ENCODE data around the gene TCF7L2. TPM values are rescaled to one million over a fixed set of nuclear protein-coding genes. Genes with fewer than 3 reads are reported as not detected.

The TCF7L2 gene
- total RNA-seq, 2 experiments from 2014 or later: 0.65 to 0.67 TPM

GRCh38 chr10:112960151-112960681, 10.2 kb downstream of the TCF7L2 start:
- POLR2A ChIA-PET: no interaction called here

GRCh38 chr10:112961609-112962008, 11.6 kb downstream of the TCF7L2 start:
- ChIA-PET CTCF (interaction anchor here (0.5 kb wide), 1 partner anchor 163 kb away, joined by 3 read pairs; no protein-coding TSS in a partner anchor), POLR2A (no interaction called here)

More at GRCh38 chr10:112960151-112960681, 10.2 kb downstream of the TCF7L2 start:
- CTCF ChIA-PET: no interaction called here

GRCh38 chr10:112962343-112962742, 12.3 kb downstream of the TCF7L2 start:
- CTCF ChIA-PET: no interaction called here
- POLR2A ChIA-PET: no interaction called here

DNA sequence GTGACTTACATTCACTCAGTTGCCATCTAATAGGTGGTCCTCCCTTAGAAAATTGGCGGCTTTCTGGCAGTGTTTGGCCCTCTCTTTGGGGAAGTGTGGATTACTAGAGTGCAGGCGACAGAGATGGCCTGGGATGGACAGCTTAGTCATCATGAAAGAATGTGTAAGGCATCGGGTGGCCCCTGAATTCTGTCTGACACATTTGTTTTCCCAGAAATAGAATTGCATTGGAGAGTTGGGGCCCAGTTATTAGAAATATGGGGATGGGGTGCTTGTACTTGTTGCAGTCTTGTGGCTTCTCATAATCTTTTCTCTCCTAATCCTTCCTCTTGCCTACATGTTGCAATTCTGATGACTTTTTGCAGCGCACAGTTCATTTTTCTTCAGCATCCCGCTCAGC, 13.8 kb downstream of the TCF7L2 start:
- POLR2A ChIA-PET: no interaction called here
- CTCF ChIA-PET: no interaction called here

DNA sequence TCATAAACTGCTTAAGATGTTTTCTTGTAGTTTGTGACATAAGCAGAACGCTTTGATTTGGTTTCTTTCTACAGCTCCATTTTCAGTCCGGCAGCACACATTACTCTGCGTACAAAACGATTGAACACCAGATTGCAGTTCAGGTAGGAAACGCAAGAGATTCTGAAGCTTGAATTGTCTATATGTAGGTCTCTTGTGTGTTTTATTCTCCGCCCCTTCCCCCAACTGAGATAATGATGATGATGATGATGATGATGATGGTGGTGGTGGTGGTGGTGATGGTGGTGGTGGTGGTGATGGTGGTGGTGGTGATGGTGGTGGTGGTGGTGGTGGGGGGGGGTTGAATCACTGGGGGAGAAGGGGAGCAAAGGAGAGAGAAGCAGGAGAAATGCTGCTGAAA, 14.4 kb downstream of the TCF7L2 start:
- CTCF ChIA-PET: no interaction called here
- POLR2A ChIA-PET: no interaction called here

- CTCF ChIA-PET: interaction anchor here (0.7 kb wide), 1 partner anchor 135 kb away, joined by 6 read pairs; no protein-coding TSS in a partner anchor
Observed at GRCh38 chr10:112966194-112966855, 16.3 kb downstream of the TCF7L2 start.

GRCh38 chr10:112967200-112967599, 17.2 kb downstream of the TCF7L2 start:
- POLR2A ChIA-PET: no interaction called here
- CTCF ChIA-PET: interaction anchor here (0.7 kb wide), 1 partner anchor 134 kb away, joined by 6 read pairs; no protein-coding TSS in a partner anchor

More at GRCh38 chr10:112966194-112966855, 16.3 kb downstream of the TCF7L2 start:
- POLR2A ChIA-PET: no interaction called here

- ChIA-PET CTCF (no interaction called here), POLR2A (no interaction called here)
Observed at GRCh38 chr10:112969131-112969530, 19.1 kb downstream of the TCF7L2 start.

GRCh38 chr10:112969542-112969941, 19.5 kb downstream of the TCF7L2 start:
- POLR2A ChIA-PET: no interaction called here
- CTCF ChIA-PET: no interaction called here

DNA sequence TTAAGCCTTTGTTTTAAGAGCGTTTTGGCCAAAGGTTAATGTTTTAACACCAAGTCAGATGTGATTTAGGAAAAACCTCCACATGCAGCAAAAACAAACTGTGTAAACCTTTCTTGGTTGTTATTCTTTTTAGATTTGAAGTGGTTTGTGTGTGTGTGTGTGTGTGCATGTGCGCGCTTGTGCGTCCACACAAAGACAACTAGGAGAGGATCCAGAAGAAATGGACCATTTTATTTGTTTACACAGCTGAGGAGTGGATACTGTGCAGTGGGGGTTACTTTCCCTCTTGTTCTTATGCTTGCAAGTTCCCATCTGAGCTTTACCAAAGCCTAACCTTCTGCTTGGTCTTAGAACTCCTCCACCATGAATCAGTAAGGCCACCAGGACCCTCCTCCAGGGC, 20.0 kb downstream of the TCF7L2 start:
- ChIA-PET POLR2A (no interaction called here), CTCF (no interaction called here)

DNA sequence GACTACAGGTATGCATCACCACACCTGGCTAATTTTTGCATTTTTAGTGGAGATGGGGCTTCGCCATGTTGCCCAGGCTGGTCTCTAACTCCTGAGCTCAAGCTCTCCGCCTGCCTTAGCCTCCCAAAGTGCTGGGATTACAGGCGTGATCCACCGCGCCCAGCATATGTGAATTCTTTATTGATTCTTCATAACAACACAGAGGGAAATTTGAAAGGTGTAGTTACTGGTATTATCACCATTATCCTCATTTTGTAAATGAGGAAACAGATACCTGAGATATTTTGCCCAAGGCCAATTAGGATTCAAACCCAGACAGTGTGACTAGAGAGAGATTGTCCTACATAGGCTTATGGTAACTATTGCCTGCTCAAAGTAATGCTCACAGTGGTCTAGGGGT, 22.6 kb downstream of the TCF7L2 start:
- CTCF ChIA-PET: no interaction called here
- POLR2A ChIA-PET: no interaction called here

GRCh38 chr10:112973046-112973445, 23.0 kb downstream of the TCF7L2 start:
- ChIA-PET POLR2A (no interaction called here), CTCF (no interaction called here)

GRCh38 chr10:112973805-112974204, 23.8 kb downstream of the TCF7L2 start:
- ChIA-PET POLR2A (no interaction called here), CTCF (no interaction called here)

- CTCF ChIA-PET: interaction anchor here (1.3 kb wide), 1 partner anchor 12 kb away, joined by 3 read pairs; no protein-coding TSS in a partner anchor
- POLR2A ChIA-PET: no interaction called here
Observed at GRCh38 chr10:112977426-112977898, 27.4 kb downstream of the TCF7L2 start.

DNA sequence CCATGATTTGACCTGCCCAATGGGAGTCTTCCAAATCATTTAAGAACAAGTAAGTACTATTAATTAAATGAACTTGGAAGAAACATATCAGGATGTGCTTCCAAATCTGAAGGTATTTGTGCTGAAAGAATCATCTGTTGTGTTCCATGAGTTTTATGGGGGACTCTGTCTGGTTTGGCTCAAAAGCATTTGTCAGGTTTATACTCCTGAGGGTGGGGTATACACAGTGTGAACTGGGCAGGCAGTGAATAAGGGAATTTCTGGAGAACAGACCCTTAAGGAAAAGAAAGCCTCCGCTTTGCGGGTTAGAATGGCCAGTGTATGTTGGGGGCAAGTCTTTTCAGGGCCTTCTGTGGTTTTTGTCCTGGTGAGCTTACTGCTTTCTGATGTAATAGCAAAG, 29.9 kb downstream of the TCF7L2 start:
- POLR2A ChIA-PET: no interaction called here
- CTCF ChIA-PET: no interaction called here

DNA sequence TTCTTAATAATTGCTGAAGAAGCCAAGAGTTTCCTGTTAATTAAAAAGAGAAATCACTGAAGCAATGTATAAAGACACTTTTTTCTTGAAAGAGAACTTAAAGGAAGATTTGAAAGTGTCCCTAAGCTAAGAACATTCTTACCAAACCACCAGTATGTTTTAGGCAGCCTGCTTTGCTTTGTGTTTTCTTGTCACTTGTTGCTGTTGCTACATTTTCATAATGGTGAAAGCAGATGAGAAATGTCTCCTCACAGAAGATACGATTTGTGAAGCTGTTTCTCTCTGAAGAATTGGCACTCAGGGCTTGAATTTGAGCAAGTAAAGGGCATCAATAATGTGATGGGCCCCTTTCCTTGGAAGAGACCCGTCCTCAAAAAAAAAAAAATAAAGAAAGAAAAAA, 30.9 kb downstream of the TCF7L2 start:
- ChIA-PET CTCF (no interaction called here), POLR2A (no interaction called here)

- CTCF ChIA-PET: no interaction called here
Observed at GRCh38 chr10:112981553-112981952, 31.5 kb downstream of the TCF7L2 start.

DNA sequence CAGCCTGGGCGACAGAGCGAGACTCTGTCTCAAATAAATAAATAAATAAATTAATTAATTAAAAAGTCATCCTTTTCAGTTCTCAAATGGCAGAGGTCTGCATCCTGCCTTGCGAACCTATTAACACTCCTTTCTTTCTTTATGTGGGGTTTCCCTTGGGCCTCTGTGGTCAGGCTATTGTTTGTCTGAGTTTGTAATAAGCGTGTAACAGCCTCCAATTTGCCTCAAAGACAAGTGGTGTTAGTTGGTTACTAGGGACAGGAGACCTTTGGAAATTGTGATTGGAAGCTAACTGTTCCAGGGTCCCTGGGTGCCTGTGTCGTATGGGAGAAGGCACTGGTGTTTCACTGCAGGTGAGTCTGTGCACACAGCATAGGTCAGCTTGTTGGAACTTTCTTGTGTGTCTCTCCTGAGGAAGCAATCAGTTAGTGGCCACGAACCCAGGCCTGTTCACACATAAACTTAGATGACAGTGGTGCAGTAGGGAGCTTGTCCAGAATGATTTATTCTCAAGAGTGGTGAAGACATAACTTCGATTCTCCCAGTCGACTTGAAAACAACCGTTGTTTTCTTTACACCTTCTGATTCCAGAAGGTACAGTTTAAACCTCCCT, 33.5 kb downstream of the TCF7L2 start:
- CTCF ChIA-PET: no interaction called here

More at GRCh38 chr10:112981553-112981952, 31.5 kb downstream of the TCF7L2 start:
- POLR2A ChIA-PET: interaction anchor here (0.5 kb wide), 1 partner anchor 22 kb away, joined by 3 read pairs; no protein-coding TSS in a partner anchor

DNA sequence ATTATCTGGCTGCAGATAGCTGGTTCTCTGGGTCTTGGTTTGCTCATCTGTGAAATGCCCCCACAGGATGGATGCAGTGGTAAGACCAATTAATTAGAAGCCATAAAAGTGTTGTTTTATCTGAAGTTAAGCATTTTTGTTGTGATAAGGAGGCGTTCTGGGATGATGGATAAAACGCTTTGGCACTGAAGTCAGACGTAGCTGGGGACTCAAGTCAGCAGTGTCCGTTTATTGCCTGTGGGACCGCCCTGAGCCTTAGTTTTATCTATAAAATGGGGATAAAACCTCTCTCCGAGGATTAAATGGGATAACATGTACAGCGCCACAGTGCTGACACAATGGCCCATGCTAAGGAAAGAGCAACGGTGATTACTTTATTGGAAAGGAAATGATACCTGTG, 34.7 kb downstream of the TCF7L2 start:
- ChIA-PET POLR2A (no interaction called here), CTCF (no interaction called here)

More for the DNA sequence above, 33.5 kb downstream of the TCF7L2 start:
- POLR2A ChIA-PET: no interaction called here

DNA sequence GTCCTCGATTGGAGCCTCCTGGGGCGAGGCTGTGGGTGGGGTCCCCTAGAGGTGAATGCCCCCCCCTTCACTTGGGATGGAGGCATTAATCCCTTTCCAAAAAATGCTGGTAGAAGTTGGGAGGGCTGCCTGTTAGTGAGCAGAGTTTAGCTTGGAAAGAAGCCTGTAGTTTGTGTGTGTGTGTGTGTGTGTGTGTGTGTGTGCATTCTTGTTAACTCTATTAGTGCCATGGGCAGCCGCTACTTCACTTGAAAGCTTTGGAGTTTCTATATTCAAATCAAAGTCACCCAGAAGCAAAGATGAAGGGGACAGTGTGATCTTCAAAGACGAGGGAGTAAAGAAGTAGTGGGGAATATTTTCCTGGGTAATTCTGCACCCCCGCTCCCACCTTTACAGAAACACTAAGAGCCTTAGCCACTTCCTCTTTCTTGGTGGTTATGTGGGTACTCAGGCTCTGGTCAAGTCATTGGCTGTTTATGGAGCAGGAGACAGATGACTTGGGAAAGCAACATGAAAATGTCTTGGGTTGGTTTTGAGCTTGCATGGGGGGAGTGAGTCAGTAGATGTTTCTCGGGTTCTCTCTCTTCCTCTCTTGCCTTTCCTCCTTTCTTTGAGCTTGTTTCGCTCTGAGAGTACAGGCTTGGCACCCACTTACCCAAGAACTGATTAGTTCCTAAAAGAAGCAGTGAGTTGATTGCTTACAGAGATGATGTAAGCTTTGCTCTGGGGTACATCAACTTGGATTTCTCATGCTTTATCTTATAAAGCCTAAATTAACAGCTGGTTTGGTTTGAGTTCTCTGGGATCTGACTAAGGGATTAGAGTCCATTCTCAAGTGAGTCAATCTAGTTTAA, 35.9 kb downstream of the TCF7L2 start:
- POLR2A ChIA-PET: interaction anchor here (0.8 to 1.0 kb wide), 3 partner anchors 22 to 596 kb away, joined by 3 to 4 read pairs (median 3); no protein-coding TSS in a partner anchor
- CTCF ChIA-PET: no interaction called here

Measured in activated CD8-positive, alpha-beta memory T cell treated with anti-CD3 and anti-CD28 coated beads for 36 hours (primary cell).